Astrocyte (in vitro differentiated cells and primary cell): ENCODE measurements around the gene IFNA8. TPM values are rescaled to one million over a fixed set of nuclear protein-coding genes. Genes with fewer than 3 reads are reported as not detected.

ENCODE experiments used
- DNase-seq: peaks from one replicate; pipeline ENCODE4 v3.0.0-alpha.2; 2010; ENCODE audit warnings: low read depth
- FAIRE-seq: peaks from 2 replicates; lab custom pipeline; 2011; peaks lifted over from hg19 to GRCh38; lab: Jason Lieb, UNC
- H2AFZ ChIP-seq: 2 replicates; pipeline ENCODE4 v1.6.0; 2012; ENCODE audit warnings: low read depth, low read length, inconsistent platforms
- H3K27ac ChIP-seq: 2 replicates; pipeline ENCODE4 v1.5.1; 2011; ENCODE audit warnings: low read depth, low read length, inconsistent platforms
- H3K27me3 ChIP-seq: 2 replicates; pipeline ENCODE4 v1.6.0; 2011; ENCODE audit warnings: low read length, inconsistent platforms; ENCODE audit not compliant: insufficient read depth
- H3K36me3 ChIP-seq: 2 replicates; pipeline ENCODE4 v1.5.1; 2011; ENCODE audit warnings: low read length, inconsistent platforms; ENCODE audit not compliant: insufficient read depth
- H3K4me1 ChIP-seq: 2 replicates; pipeline ENCODE4 v1.5.1; 2011; ENCODE audit warnings: low read length, inconsistent platforms; ENCODE audit not compliant: insufficient read depth
- H3K4me2 ChIP-seq: 2 replicates; pipeline ENCODE4 v1.6.0; 2012; ENCODE audit warnings: low read length, inconsistent platforms
- H3K4me3 ChIP-seq: 2 replicates; pipeline ENCODE4 v1.5.1; 2011; ENCODE audit warnings: low read depth, mild to moderate bottlenecking, low read length, inconsistent platforms; ENCODE audit not compliant: insufficient read depth
- H3K79me2 ChIP-seq: 2 replicates; pipeline ENCODE4 v1.6.0; 2012; ENCODE audit warnings: mild to moderate bottlenecking, low read length, inconsistent platforms; ENCODE audit not compliant: insufficient read depth
- H3K9ac ChIP-seq: 2 replicates; pipeline ENCODE4 v1.6.0; 2012; ENCODE audit warnings: mild to moderate bottlenecking, low read length, inconsistent platforms
- H3K9me3 ChIP-seq: 2 replicates; pipeline ENCODE4 v1.5.1; 2012; ENCODE audit warnings: low read depth, mild to moderate bottlenecking, low read length, inconsistent platforms; ENCODE audit not compliant: insufficient read depth
- H4K20me1 ChIP-seq: 2 replicates; pipeline ENCODE4 v1.6.0; 2012; ENCODE audit warnings: low read length, inconsistent platforms; ENCODE audit not compliant: insufficient read depth
- H3K27ac Mint-ChIP-seq: one replicate; pipeline ENCODE4 v1.8.0; 2021; ENCODE audit warnings: mild to moderate bottlenecking, mixed read lengths; ENCODE audit not compliant: unreplicated experiment
- H3K27me3 Mint-ChIP-seq: one replicate; pipeline ENCODE4 v1.8.0; 2021; ENCODE audit warnings: low read depth, mixed read lengths; ENCODE audit not compliant: unreplicated experiment
- H3K36me3 Mint-ChIP-seq: one replicate; pipeline ENCODE4 v1.8.0; 2021; ENCODE audit warnings: low read depth, mixed read lengths; ENCODE audit not compliant: unreplicated experiment
- H3K4me1 Mint-ChIP-seq: one replicate; pipeline ENCODE4 v1.8.0; 2021; ENCODE audit warnings: low read depth, mixed read lengths; ENCODE audit not compliant: unreplicated experiment
- H3K4me3 Mint-ChIP-seq: one replicate; pipeline ENCODE4 v1.8.0; 2021; ENCODE audit warnings: mild to moderate bottlenecking, moderate library complexity, mixed read lengths; ENCODE audit not compliant: unreplicated experiment
- H3K9me3 Mint-ChIP-seq: one replicate; pipeline ENCODE4 v1.8.0; 2021; ENCODE audit warnings: mild to moderate bottlenecking, mixed read lengths; ENCODE audit not compliant: unreplicated experiment
- CTCF ChIP-seq: IDR thresholded peaks from 2 replicates; pipeline ENCODE4 v1.5.1; 2011; ENCODE audit warnings: low read depth, mild to moderate bottlenecking, inconsistent platforms, low read length, moderate library complexity; ENCODE audit not compliant: insufficient read depth
- EZH2 ChIP-seq: IDR thresholded peaks from 2 replicates; pipeline ENCODE4 v1.6.1; 2012; ENCODE audit warnings: mild to moderate bottlenecking, low read length, inconsistent platforms; ENCODE audit not compliant: insufficient read depth
- total RNA-seq: library from RNA; stranded (reverse); gene quantifications from 2 replicates; pipeline ENCODE4 v1.2.1, GENCODE V29; 2021

The IFNA8 gene
- total RNA-seq, 1 donor from 2014 or later: not detected

GRCh38 chr9:21413151-21413550, 4.2 kb downstream of the IFNA8 start:
- no peaks in the 10 kb centered on the region for H3K27me3 Mint-ChIP-seq
- Histone ChIP-seq H3K27me3 (no peaks in the 10 kb centered on the region), H3K79me2 (no peaks in the 10 kb centered on the region), H3K36me3 (no peaks in the 10 kb centered on the region), H3K9me3 (no peaks in the 10 kb centered on the region), H3K4me2 (no peak overlapping the region), H3K4me1 (no peaks in the 10 kb centered on the region), H3K9ac (no peak overlapping the region), H3K27ac (no peak overlapping the region), H4K20me1 (no peaks in the 10 kb centered on the region), H2AFZ (no peak overlapping the region), H3K4me3 (no peak overlapping the region)
- no peaks in the 10 kb centered on the region for H3K9me3 Mint-ChIP-seq
- no peaks in the 10 kb centered on the region for H3K4me1 Mint-ChIP-seq
- no peak for FAIRE-seq
- no peak overlapping the region for H3K27ac Mint-ChIP-seq
- DNase-seq: no peak
- no peaks in the 10 kb centered on the region for H3K36me3 Mint-ChIP-seq
- no peak overlapping the region for H3K4me3 Mint-ChIP-seq
- TF ChIP-seq CTCF (no peak), EZH2 (no peak)

GRCh38 chr9:21413624-21414023, 4.7 kb downstream of the IFNA8 start:
- H3K79me2 ChIP-seq: no peaks in the 10 kb centered on the region
- Mint-ChIP-seq H3K4me1 (no peaks in the 10 kb centered on the region), H3K9me3 (no peaks in the 10 kb centered on the region), H3K27ac (no peak overlapping the region), H3K4me3 (no peak overlapping the region), H3K27me3 (no peaks in the 10 kb centered on the region), H3K36me3 (no peaks in the 10 kb centered on the region)
- no peak overlapping the region for H3K4me3 ChIP-seq
- no peaks in the 10 kb centered on the region for H3K36me3 ChIP-seq
- no peaks in the 10 kb centered on the region for H4K20me1 ChIP-seq
- FAIRE-seq: no peak
- no peak for DNase-seq
- no peak overlapping the region for H3K27ac ChIP-seq
- no peaks in the 10 kb centered on the region for H3K4me1 ChIP-seq
- TF ChIP-seq CTCF (no peak), EZH2 (no peak)
- no peaks in the 10 kb centered on the region for H3K27me3 ChIP-seq
- H3K4me2 ChIP-seq: no peak overlapping the region
- H3K9me3 ChIP-seq: no peaks in the 10 kb centered on the region
- no peak overlapping the region for H2AFZ ChIP-seq
- H3K9ac ChIP-seq: no peak overlapping the region

- no peaks in the 10 kb centered on the region for H4K20me1 ChIP-seq
- no peaks in the 10 kb centered on the region for H3K4me1 Mint-ChIP-seq
- H3K9me3 ChIP-seq: no peaks in the 10 kb centered on the region
- H3K27me3 ChIP-seq: no peaks in the 10 kb centered on the region
- DNase-seq (no peak), FAIRE-seq (no peak)
- no peaks in the 10 kb centered on the region for H3K36me3 Mint-ChIP-seq
- H3K9me3 Mint-ChIP-seq: no peaks in the 10 kb centered on the region
- H2AFZ ChIP-seq: no peak overlapping the region
- H3K4me2 ChIP-seq: no peak overlapping the region
- no peaks in the 10 kb centered on the region for H3K79me2 ChIP-seq
- H3K4me1 ChIP-seq: peaks cover 3% of the 10 kb centered on the region
- TF ChIP-seq EZH2 (no peak), CTCF (no peak)
- H3K27me3 Mint-ChIP-seq: no peaks in the 10 kb centered on the region
- H3K36me3 ChIP-seq: no peaks in the 10 kb centered on the region
- no peak overlapping the region for H3K4me3 Mint-ChIP-seq
- H3K27ac ChIP-seq: no peak overlapping the region
- no peak overlapping the region for H3K27ac Mint-ChIP-seq
- no peak overlapping the region for H3K9ac ChIP-seq
- H3K4me3 ChIP-seq: no peak overlapping the region
These were observed 5.5 kb downstream of the IFNA8 start for GRCh38 chr9:21414220-21414940.
